HG03066 (cell line): ENCODE data around the gene FAHD2B.
"Not testable (repeated sequence)": the region's sequence is repeated elsewhere in the genome, so short reads cannot be mapped to it uniquely, and the experiment has no call there.

Experiments used
- ATAC-seq: cut with Tn5 transposase; IDR thresholded peaks from one replicate; pipeline ENCODE4 v1.9.1; 2021; ENCODE audit warnings: low read depth; ENCODE audit not compliant: unreplicated experiment

The FAHD2B gene

GRCh38 chr2:97068722-97069121 lies 26.0 kb downstream of the FAHD2B start:
- not testable (repeated sequence) for ATAC-seq

DNA sequence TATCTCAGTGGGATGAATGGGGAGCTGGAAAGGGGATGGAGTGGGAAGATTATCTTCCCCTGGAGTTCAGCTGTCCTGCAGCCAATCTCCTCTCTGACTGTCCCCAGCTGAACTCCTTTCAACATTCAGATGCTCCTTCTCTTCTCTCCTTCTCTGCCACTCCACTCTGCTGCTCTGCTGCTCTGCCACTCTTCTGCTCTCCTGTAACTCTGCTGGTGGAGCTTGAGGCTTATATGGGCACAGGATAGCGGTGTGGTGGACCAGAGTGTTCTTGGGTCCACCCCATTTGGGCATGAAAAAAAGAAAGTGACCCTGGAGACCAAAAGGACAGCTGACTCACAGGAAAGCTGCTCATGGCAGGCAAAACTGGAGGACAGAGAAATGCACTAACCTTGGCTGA lies 26.6 kb downstream of the FAHD2B start:
- no peak for ATAC-seq

DNA sequence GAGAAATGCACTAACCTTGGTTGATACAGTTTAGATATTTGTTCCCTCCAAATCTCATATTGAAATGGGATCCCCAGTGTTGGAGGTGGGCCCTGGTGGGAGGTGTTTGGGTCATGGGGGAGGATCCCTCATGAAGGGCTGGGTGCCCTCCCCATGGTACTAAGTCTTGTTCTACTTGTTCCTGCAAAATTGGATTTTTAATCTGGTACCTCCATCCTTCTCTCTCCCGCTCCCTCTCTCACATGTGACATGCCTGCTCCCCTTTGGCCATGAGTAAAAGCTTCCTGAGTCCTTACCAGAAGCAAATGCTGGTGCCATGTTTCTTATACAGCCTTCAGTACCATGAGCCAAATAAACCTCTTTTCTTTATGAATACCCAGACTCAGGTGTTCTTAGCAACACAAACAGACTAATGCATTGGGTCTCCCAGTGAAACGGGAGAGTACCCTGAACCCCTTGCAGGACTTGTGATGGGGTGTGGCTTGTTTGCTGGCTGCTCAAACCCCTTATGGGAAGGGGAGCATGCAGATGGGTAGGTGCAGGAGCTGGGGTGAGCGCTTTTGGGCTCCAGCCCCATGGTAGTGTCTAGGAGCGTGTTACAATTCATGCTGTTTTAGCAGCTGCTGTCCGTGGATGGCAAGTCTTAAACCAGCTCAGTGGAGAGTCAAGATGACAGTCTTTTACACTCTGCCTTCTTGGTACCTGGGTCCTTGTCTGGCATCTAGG lies 27.2 kb downstream of the FAHD2B start:
- ATAC-seq = no peak

- ATAC-seq = not testable (repeated sequence)
Measured at GRCh38 chr2:97066030-97066429, 28.7 kb downstream of the FAHD2B start.

DNA sequence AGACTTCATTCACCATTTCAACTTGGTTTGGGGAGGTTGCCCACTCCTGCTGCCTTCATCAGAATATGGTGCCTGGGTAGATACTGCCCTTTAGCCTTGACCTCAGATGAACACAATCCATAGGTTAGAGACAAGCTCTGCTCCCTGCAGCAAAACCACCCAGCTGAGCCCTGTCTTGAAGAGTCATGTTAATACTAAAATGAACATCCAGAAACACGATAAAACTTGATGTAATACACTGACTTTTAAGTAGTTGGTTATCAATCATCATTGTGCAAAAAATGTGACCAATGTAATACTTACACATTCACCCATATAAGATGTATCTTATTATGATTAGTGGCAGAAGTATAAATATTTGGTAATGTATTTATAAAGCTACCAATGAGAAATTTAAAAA lies 32.7 kb downstream of the FAHD2B start:
- not testable (repeated sequence) for ATAC-seq

DNA sequence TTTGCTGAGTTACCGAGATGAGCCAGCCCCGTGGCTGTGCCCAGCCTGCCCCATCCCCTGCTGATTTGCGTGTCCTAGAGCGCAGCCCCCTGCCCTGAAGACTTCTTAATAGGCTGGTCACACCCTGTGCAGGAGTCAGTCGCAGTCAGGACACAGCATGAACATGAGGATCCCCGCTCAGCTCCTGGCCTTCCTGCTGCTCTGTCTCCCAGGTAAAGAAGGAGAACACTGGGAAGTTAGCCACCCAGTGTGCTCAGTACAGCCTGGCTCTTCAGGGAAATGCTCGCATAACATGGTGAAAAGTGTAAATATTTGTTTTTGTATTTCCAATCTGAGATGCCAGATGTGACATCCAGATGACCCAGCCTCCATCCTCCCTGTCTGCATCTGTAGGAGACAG lies 34.9 kb downstream of the FAHD2B start:
- not testable (repeated sequence) for ATAC-seq

GRCh38 chr2:97056150-97056549 lies 38.5 kb downstream of the FAHD2B start:
- not testable (repeated sequence) for ATAC-seq

GRCh38 chr2:97050032-97050431 lies 44.6 kb downstream of the FAHD2B start:
- ATAC-seq = not testable (repeated sequence)

GRCh38 chr2:97048448-97048847 lies 46.2 kb downstream of the FAHD2B start:
- ATAC-seq = not testable (repeated sequence)

- not testable (repeated sequence) for ATAC-seq
Measured at GRCh38 chr2:97046676-97047075, 48.0 kb downstream of the FAHD2B start.

- not testable (repeated sequence) for ATAC-seq
Measured at GRCh38 chr2:97045895-97046499, 48.7 kb downstream of the FAHD2B start.
